GM19240 (cell line): ENCODE measurements around the gene LRFN2.

Experiments used
- DNase-seq: peaks from one replicate; pipeline ENCODE4 v3.0.0; 2011; ENCODE audit warnings: low spot score; ENCODE audit not compliant: insufficient read length

The LRFN2 gene

GRCh38 chr6:40400738-40401137 is 186.4 kb downstream of the LRFN2 start:
- DNase-seq = no peak

DNA sequence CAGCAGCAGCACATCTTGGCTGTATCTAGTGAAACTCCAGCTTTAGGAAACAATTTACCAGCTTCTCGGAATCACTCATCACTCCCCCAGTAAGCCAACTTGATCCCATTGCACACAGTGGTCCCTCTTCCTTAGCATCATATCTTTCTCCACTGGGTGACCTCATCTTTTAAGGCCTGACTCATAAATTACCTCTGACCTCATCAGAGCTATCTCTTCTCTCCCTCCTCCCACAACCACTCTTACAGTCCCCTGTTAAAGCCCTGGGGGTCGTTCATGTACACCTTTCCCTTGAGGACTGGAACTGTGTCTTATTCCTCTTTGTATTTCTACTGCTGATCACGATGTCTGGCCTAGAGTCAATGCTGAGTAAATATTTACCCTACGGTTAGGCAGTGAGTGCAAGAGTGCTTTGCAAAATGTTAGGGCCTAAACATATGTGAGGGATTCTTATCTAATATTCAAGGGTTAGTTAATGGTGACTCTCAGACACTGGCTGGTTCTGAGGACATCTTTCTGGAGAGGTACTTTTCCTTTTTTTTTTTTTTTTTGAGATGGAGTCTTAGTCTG is 187.2 kb downstream of the LRFN2 start:
- no peak for DNase-seq

GRCh38 chr6:40398810-40399477 is 188.2 kb downstream of the LRFN2 start:
- no peak for DNase-seq

DNA sequence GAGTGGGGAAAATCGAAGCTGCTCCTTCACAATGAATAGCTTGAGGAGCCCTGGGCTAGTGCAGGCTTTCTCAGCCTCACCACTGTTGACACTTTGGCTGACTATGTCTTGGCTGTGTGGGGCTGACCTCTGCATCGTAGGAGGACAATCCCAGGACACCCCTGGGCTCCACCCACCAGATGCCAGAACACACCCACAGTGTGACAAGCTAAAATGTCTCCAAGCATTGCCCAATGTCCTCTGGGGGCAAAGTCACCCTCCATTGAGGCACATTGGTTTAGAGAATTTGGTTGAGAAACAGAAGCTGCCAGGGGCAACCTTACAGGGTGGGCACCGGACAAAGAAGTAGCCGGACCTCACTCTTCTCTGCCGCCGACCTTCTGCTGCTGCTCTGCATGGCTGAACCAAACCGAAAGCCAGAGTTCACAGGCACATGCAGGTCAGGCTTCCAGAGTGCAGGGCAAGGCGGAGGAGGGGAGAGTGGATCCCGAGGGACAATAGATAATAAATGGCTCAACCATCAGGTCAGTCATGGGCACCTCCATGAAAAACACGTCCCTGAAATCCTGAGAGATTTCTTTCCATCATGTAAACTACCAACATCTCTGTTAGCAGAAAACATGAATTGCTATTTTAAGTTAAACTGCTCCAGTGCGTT is 189.0 kb downstream of the LRFN2 start:
- DNase-seq = no peak

DNA sequence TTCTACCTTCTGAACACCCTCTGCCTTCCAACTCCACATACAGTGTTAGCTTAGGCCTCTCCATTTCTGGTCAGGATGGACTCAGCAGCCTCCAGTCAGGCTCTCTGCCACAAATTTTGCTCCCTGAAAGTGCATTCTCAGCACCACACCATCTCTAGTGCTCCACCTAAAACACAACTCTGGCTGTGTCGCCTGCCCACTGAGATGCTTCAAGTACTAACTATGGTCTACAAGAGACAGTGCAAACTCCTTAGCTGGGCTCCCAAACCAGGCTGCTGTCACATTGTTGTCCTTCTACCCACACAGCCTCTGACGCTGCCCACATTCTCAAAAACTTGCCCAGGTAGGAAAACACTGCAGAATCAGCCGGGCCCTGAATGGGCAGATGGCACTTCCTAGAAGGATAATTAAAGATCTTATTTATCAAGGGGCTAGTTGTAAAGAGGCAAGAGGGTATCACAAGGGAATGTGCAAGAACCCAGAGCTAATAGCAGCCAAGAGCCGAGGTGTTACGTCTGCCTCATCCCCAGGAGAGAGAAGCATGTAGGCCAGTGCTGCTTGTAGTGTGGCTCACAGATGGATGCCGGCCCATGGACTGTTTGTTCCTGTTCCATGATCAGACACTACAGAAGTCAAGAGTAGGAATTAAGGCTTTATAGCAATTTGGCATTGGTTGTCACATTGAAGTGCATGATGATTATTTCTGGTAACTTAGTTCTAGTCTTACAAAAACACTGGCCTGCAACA is 189.7 kb downstream of the LRFN2 start:
- DNase-seq = no peak

GRCh38 chr6:40395698-40396076 is 191.5 kb downstream of the LRFN2 start:
- DNase-seq = no peak

DNA sequence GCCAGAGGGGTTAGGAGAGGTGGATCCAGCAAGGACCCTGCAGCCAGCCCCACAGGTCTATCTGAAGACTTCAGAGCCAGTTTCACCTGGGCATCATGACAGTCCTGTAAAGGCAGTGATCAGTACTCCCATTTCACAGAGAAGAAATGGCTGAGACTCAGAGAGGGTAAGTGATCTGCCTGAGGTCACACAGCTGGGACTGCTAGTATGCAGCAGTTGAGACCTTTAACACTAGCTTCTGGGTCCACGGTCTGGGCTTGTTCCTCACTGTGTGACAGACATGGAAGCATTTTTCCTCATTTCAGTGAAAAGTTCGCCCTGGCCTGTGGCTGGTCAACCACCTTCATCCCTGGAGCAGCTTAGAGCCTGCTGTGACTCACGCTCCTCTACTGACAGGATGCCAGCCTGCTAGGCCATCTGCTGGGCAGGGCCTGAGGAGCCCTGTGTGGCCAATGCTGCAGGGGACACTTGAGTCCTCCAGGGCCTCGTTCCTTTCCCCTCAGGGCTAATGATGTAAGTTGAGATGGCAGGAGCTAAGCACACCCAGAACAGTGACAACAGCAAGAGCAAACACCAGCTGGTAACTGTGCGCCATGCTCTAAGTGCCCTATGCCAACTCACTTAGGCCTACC is 192.0 kb downstream of the LRFN2 start:
- no peak for DNase-seq

DNA sequence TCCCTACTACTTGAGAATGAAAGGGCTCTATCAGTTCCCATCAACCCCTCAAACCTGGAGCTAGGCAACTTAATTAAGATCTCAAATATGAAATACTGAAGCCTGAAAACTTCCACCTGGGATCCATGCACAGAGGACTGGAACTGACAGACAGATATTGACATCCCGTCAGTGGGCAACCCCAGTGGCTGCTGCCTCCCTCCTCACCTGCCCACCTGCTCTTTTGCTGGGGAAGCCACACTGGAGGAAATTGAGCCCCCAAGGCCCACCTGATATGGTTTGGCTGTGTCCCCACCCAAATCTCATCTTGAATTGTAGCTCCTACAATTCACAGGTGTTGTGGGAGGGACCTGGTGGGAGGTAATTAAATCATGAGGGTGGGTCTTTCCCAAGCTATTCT is 192.8 kb downstream of the LRFN2 start:
- DNase-seq = no peak

DNA sequence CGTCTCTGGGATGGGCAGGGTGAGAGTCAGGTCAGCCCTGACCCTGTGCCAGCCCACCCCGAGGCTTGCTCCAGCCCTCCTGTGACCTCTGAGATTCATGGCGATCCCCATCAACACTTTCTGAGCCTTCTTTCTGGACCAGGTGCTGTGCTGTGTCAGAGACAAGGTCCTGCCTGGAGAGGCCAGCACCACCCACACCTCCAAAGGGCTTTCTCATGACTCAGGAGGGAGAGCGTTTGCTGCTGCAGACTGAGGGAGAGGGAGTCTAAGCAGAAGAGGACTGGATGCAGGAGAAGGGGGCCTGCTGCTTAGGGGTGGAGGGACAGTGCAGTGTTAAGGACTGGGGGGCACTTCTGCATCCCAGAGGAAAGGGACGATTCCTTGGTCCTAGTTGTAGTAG is 193.5 kb downstream of the LRFN2 start:
- DNase-seq = no peak

GRCh38 chr6:40392589-40392988 is 194.6 kb downstream of the LRFN2 start:
- DNase-seq = no peak

GRCh38 chr6:40391851-40392517 is 195.2 kb downstream of the LRFN2 start:
- no peak for DNase-seq

GRCh38 chr6:40391086-40391485 is 196.1 kb downstream of the LRFN2 start:
- no peak for DNase-seq

DNA sequence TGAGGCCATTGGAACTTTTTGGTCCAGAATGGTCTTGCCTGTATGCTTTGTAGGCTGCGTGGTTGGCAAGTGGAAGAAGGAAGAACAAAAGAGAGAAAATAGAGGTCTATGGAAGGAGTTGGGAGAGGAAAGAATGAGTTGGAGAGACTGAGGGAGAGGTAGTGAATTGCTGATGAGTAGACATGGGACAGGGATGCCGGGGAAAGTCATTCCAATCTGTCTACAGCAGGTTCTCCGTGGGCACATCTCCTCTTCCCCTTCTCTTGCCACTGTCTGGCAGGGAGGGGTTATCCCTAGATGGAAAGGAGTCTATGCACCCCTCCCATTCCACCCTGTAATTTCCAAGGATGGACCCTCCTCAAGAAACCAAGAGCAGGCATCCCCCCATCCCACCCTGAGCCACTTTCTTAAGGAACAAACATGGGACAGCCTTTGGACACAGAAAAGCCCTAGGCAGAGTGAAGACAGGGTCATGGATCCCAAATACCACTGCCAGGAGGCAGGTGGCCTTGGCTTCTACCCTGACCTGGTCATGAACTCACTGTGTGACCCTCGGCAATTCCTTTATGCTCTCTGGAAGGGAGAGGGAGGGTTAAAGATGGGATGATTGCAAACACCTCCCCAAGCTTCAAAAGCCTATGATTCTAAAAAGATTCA is 196.9 kb downstream of the LRFN2 start:
- no peak for DNase-seq

- no peak for DNase-seq
These were observed 197.9 kb downstream of the LRFN2 start for GRCh38 chr6:40389254-40389653.

DNA sequence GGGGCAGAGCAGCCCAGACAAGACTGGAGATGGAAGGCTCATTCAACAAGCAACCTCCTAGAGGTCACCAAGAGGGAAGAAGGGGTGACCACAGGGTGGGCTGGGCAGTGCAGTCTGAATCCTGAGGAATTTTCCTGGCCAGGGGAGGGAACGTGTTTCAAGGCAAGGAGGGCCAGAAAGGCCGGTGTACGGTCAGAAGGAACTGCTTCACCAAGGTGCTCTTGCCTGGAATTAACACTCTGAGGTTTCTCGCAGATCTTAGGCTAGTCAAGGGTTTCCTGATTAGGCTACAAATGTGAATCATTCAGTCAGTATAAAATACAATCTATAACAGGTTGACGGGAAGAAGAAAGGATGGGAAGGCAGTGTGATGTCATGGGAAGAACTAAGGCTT is 199.3 kb downstream of the LRFN2 start:
- no peak for DNase-seq

DNA sequence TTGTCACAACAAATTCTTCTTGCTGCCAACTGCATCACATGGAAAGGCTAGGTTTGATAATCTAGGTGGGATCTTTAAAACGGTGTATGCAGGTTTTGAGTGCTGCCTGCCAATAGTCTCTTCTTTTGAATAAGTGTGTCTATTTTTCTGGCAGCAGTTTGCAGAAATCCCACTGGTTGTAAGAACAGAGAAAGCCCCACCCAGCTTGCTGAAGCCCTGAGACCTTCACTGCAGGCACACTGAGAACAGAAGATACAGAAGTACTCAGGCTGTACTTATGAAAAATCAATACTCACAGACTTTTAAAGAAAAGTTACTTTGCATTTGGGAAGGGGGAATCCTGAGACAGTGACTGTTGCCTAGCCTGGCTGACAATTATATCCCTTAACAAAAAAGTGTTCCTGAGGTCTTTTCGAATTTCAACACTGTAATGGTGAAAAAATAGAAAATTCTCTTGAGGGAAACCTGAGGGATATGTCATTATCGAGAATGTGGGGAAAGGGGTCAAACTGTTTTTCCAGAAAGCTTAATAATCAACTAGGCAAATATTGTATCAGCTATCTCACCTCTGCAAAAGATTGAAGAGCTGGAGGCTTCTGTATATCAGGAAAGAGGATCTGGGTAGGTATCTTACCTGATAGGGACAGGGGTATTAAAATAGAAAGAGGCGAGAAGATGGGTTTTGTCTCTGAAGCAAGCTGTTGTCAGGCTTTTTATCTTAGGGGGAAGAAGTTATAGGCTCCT is 199.9 kb downstream of the LRFN2 start:
- no peak for DNase-seq

GRCh38 chr6:40386200-40386599 is 201.0 kb downstream of the LRFN2 start:
- DNase-seq = no peak

DNA sequence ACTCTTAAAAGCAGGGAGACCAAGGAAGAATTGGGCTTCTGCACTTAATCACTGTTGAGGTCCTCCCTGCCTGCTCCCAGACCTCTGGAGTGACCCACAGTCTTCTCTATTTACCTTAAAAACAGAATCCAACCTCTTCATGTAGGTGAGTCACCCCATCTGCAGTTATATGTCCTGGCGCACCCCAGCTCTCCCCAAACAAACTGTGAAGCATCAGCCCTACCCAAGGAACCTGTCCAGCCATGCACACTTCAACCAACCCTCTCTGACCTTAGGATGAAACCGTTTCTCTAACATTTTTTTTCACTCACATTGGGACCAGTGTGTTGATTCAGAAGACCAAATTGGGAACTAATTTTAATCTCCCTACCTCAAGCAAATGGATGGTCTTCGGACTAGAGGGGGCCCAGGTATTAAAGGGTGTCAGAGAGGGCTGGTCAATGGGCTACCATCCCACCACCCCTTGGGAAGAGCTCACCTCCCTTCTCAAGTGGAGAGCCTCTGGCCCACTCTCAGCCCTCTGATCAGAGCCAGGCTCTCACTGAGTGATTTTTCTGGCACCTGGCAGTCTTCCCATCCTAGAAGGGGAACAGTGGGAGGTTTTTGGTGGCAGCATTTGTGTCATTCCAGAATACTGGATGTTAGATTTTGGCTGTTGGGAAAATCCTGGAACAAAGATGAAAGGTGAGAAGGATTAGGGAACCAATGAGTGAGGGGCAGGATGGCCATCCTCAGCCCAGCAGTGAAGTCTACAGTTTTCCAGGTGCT is 203.6 kb downstream of the LRFN2 start:
- no peak for DNase-seq

GRCh38 chr6:40380271-40380670 is 206.9 kb downstream of the LRFN2 start:
- DNase-seq = no peak
